HG02870 (cell line): ENCODE measurements around the gene RILPL1.
"Not testable (repeated sequence)": the region's sequence is repeated elsewhere in the genome, so short reads cannot be mapped to it uniquely, and the experiment has no call there.

Experiments
- ATAC-seq: cut with Tn5 transposase; IDR thresholded peaks from one replicate; pipeline ENCODE4 v1.9.1; 2021; ENCODE audit warnings: mild to moderate bottlenecking, moderate library complexity; ENCODE audit not compliant: unreplicated experiment

Gene RILPL1

GRCh38 chr12:123530668-123531067, 2.9 kb downstream of the RILPL1 start:
- no peak for ATAC-seq

- ATAC-seq: no peak
These were observed 3.8 kb downstream of the RILPL1 start for GRCh38 chr12:123529686-123530085.

GRCh38 chr12:123528858-123529257, 4.7 kb downstream of the RILPL1 start:
- no peak for ATAC-seq

DNA sequence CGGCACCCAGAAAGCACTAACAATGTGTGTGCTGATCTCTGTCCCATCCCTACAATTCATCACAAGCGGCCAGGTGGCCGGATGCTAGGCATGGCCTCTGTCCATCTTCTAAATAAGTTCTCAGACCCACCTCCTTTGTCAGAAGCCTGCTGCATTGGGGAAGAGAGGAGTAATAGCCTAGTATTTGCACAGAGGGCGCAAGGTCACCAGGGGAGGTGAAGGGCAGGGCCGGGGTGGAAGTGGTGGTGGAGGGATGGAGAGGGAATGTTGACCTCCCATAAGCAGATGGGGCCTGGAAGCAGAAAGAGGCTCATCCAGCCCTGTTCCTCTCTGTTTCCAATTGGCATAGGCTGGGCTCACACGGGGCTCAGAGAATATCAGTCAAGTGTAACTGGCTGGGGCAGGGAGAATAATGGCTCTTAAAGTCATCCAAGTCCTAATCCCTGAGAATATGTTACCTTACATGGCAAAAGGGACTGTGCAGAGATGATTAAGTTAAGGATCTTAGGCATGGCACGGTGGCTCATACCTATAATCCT, 6.9 kb downstream of the RILPL1 start:
- ATAC-seq: no peak

DNA sequence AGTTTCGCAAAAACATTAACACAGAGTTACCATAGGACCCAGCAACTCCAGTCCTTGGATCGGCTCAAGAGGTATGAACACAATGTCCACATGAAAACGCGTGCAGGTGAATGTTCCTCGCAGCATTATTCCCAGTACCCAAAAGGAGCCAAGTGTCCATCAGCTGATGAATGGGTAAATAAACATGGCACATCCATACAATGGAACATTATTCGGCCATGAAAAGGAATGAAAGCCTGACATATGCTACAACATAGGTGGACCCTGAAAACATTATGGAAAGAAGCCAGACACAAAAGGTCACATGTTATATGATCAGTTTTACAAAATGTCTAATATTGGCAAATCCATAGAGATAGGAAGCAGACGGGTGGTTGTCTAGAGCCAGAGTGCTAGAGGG, 9.1 kb downstream of the RILPL1 start:
- ATAC-seq: no peak

DNA sequence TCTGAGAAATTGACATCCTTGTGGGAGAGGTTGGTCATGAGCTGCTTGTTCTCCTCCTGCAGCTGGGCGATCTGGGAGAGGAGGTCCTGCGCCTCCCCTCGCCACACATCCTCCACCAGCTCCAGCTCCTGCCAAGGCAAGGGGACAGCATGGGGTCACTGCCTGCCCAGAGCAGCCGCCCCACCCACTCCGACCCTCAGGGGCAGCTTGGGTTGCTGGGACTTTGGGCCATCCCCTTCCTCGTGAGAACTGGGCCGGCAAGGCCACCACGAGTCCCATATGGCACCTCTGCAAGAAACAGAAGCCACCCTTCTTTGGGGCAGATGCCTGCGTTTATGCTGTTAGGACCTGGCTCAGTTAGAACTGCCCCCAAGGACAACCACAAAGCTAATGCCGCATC, 10.0 kb downstream of the RILPL1 start:
- ATAC-seq: no peak

DNA sequence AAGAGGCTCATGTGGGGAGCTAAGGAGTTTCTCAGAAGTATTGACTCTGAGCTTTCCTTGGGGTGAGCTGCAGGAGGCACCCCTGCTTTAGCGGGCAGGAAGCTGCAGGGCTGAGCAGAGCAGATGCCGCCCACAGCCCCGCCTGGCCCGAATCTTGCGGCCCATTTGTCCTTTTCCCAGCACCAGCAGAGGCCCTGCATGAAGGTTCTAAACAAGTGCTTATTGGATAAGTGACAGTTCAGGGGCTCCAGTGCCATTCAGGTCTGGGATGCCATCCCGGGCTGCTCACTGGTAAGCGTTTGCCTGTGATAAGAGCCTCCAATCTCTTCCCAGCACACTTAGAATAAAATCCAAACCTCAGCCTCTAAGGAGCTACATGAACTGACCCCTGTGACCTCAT, 11.4 kb downstream of the RILPL1 start:
- no peak for ATAC-seq

DNA sequence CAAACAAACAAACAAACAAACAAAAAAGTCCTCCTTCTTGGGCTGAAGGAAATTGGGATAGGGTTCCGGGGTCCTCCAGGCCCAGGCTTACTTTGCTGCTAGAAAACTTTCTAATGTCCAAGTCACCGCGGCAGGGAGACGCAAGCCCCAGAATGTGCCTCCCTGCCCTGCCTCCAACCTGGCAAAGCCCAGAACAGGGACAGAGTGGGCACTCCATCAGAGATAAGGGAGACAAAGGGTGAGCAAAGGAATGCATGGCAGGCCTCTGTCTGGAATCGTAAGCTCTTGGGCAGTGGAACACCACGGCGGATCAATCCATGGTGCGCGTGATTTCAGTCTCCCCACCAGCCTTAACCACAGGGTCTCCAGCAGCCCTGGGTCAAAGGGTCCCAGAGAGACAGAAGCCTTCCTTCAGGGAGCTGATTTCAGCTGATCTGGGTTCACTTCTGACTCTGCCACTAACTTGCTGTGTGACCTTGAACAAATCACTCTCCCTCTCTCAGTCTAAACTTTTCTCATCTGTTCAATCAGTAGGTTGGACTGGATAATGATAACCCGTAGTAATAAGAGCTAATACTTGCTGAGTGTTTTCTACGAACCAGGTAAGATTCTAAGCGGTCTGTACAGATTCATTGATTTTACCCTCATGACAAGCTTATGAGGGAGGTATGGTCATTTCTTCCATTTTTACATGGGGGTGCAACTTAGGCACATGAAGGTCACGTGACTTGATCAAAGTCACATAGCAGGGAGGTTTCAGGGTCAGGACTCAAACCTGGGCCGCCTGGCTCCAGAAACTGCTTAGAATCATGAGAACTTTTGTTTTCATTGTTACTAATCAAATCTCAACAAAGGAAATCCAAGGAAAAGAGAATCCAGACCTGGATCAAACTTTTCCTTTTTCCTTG, 12.7 kb downstream of the RILPL1 start:
- no peak for ATAC-seq

DNA sequence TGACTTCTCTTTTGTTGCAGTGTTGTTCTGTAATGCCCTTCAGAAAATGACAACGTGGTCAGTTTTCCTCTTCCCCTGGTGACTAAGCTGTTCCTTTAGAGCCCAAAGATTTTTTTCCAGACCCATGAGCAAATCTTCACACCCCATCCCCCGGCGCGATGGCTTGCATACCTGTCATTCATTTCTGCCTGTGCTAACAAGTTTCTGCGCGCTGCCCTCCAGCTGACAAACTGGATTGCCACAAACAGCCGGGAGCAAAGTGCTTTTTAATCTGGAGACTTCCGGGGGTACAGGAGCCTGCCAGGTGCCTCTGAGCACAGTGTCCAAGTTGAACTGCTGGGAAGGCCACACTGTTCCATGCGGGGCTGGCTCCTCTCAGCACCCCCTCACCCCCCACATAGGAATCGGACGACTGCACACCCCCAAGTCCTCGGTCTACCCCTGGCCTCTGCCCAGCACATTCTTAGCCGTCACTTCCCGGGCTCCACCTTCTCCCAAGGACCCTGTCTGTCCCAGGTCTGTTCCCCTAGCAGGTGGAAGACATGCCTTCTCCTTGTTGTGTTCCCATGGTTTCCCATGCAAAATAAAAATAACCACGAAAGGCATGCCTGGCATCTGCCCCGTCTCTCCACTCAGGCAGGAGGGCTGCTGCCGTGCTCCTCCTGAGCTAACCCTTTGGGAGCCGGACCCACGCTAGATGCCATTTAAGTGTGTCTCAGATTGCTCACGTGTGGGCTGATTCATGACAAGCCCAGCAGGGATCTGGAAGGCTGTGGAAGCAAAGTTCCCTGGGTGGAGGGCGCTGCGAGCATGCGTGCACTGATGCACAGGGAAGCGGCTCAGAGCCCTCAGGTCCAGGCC, 14.1 kb downstream of the RILPL1 start:
- ATAC-seq: no peak

DNA sequence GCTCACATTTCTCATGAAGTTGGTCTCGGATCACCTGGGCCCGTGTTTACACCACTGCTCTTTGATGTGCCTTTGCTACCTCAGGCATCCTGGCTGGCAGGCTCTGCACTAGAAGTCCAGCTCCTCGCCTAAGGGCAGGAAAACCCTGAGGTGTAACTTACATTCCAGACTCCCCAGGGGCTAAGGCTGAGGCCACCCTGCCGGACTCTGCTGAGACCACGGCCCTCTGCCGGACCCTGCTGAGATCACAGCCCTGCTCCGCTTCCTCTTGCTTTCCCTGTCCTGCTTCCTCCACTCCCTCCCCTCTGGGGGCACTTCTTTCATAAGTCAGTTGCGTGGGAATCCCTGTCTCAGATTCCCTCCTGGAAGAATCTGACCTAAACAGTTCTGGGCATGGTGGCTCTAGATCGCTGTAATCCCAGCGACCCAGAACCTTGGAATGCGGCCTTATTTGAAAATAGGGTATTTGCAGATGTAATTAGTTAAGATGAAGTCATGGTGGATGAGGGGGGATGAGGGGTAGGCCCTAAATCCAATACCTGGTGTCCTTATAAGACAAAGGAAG, 17.2 kb downstream of the RILPL1 start:
- ATAC-seq: no peak

DNA sequence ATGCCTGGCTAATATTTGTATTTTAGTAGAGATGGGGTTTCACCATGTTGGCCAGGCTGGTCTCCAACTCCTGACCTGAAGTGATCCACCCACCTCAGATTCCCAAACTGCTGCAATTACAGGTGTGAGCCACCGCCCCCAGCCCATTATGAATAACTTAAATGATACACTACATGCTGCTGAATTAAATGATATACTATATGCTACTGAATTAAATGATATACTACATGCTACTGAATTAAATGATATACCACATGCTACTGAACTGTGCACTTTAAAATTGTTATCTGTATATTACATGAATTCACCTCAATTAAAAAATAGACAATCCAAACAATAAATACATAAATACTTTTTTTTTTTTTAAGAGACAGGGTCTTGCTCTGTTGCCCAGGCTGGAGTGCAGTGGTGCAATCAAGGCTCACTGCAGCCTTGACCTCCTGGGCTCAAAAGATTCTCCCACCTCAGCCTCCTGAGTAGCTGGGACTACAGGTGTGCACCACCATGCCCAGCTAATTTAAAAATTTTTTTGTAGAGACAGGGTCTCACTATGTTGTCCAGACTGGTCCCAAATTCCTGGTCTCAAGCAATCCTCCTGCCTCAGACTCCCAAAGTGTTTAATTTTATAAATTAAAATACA, 18.8 kb downstream of the RILPL1 start:
- ATAC-seq: not testable (repeated sequence)

- ATAC-seq: no peak
These were observed 19.7 kb downstream of the RILPL1 start for GRCh38 chr12:123513805-123514204.

- ATAC-seq: no peak
These were observed 20.5 kb downstream of the RILPL1 start for GRCh38 chr12:123512838-123513665.

DNA sequence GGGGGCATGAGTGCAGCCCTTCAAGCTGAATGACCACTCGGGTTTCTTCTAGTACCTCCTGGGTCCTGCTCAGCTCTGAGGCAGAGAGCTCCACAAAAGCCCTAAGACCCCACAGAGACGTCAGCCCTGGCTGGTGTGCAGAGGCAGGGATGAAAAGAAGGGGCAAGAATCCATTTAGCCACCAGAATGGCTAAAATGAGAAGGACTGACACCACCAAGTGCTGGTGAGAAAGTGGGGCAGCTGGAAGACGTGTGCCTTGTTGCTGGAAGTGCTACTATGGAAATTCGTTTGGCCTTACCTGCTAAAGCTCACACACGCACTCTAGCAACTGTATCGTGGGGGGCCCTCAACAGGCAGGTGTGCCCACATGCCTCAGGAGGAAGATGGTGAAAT, 26.7 kb downstream of the RILPL1 start:
- no peak for ATAC-seq

- ATAC-seq: no peak
These were observed 27.3 kb downstream of the RILPL1 start for GRCh38 chr12:123506059-123506842.

DNA sequence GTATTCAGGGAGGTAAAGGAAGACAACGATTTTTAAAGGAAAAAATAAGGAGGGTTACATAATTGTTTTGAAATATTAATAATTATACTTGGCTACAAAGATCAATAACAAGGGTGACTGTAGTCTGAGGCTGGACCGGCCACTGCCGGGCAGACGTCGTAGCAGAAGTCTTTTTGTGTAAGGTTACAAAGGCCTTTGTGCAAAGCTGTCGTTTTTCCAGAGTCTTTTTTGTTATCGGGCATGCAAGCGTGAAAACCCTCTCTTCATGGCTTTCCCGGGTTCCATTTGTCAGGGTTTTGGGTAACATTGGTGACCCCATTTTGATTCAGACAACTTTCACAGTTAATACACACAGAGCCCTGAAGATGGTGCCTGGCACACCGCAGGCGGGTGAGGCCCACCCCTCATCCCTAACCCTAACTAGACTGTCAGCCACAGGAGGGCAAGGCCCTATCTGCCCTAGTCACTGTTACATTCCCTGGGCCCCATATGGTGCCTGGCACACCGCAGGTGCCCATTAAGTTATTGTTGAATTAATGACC, 31.3 kb downstream of the RILPL1 start:
- ATAC-seq: no peak

GRCh38 chr12:123499332-123499731, 34.2 kb downstream of the RILPL1 start:
- ATAC-seq: no peak

GRCh38 chr12:123498126-123498825, 35.2 kb downstream of the RILPL1 start:
- ATAC-seq: no peak
